CD14-positive monocyte (primary cell): ENCODE data around the gene FANCC. TPM values are rescaled to one million over a fixed set of nuclear protein-coding genes. Genes with fewer than 3 reads are reported as not detected.

Source experiments
- DNase-seq, 3 donors: peaks; one replicate each; pipeline ENCODE4 v3.0.0-alpha.2; 2011 to 2022
- H2AFZ ChIP-seq: 2 replicates; pipeline ENCODE4 v1.6.0; 2012; ENCODE audit warnings: mild to moderate bottlenecking, low read depth, low read length, inconsistent platforms; ENCODE audit not compliant: insufficient read depth, poor library complexity, severe bottlenecking
- H3K27ac ChIP-seq, 2 donors: 1 replicate in 1 of 2; 2 replicates in 1 of 2; pipeline ENCODE4 v1.5.1; 2012 to 2013; ENCODE audit warnings: low read length in 2 of 2, control low read depth in 1 of 2, inconsistent platforms in 1 of 2, low read depth in 1 of 2, mild to moderate bottlenecking in 1 of 2
- H3K27me3 ChIP-seq, 2 donors: one replicate each; pipeline versions ENCODE4 v1.6.0 to v1.6.1; 2011 to 2013; ENCODE audit warnings: low read length in 2 of 2; ENCODE audit not compliant: control insufficient read depth in 2 of 2, insufficient read depth in 2 of 2
- H3K36me3 ChIP-seq, 2 donors: replicated peaks in 1 of 2; 1 replicate in 1 of 2; 2 replicates in 1 of 2; pipeline versions ENCODE4 v1.5.1 to v1.6.1; 2012 to 2013; ENCODE audit warnings: low read length in 2 of 2, control low read depth in 1 of 2, inconsistent platforms in 1 of 2, mild to moderate bottlenecking in 1 of 2; ENCODE audit not compliant: insufficient read depth in 2 of 2, control insufficient read depth in 1 of 2
- H3K4me1 ChIP-seq, 2 donors: 1 replicate in 1 of 2; 2 replicates in 1 of 2; pipeline versions ENCODE4 v1.5.1 to v1.6.1; 2012 to 2013; ENCODE audit warnings: low read length in 2 of 2, control low read depth in 1 of 2, inconsistent platforms in 1 of 2, mild to moderate bottlenecking in 1 of 2, moderate library complexity in 1 of 2; ENCODE audit not compliant: insufficient read depth in 2 of 2, control insufficient read depth in 1 of 2
- H3K4me2 ChIP-seq: replicated peaks from 2 replicates; pipeline ENCODE3; 2012; ENCODE audit warnings: low read length, moderate library complexity, mild to moderate bottlenecking; ENCODE audit not compliant: poor library complexity, severe bottlenecking; ENCODE audit errors: extremely low read depth
- H3K4me3 ChIP-seq, 3 experiments: fragments of 200-600 bp in 1 of 3; sonication (generic) in 1 of 3; replicated peaks in 1 of 3; 1 replicate in 2 of 3; 2 replicates in 1 of 3; pipeline ENCODE4 v1.5.1; 2011 to 2013; ENCODE audit warnings: low read length in 3 of 3, mild to moderate bottlenecking in 3 of 3, control low read depth in 2 of 3, low read depth in 2 of 3, inconsistent platforms in 1 of 3, moderate library complexity in 1 of 3
- H3K79me2 ChIP-seq: 2 replicates; pipeline ENCODE4 v1.6.0; 2012; ENCODE audit warnings: mild to moderate bottlenecking, control low read depth, inconsistent platforms, low read length, moderate library complexity; ENCODE audit not compliant: insufficient read depth
- H3K9ac ChIP-seq: 2 replicates; pipeline ENCODE4 v1.6.0; 2017; ENCODE audit warnings: low read length, mild to moderate bottlenecking; ENCODE audit not compliant: insufficient read depth, poor library complexity, severe bottlenecking
- H3K9me3 ChIP-seq, 2 donors: replicated peaks in 1 of 2; 1 replicate in 1 of 2; 2 replicates in 1 of 2; pipeline versions ENCODE4 v1.5.1 to v1.6.1; 2012 to 2013; ENCODE audit warnings: low read length in 2 of 2, control low read depth in 1 of 2; ENCODE audit not compliant: control insufficient read depth in 1 of 2, insufficient read depth in 1 of 2
- H4K20me1 ChIP-seq: 2 replicates; pipeline ENCODE4 v1.6.0; 2012; ENCODE audit warnings: mild to moderate bottlenecking, low read length, control low read depth, moderate library complexity; ENCODE audit not compliant: insufficient read depth
- H3K27ac Mint-ChIP-seq, 7 donors: one replicate each; pipeline ENCODE4 v1.8.0; 2020; ENCODE audit warnings: mild to moderate bottlenecking in 7 of 7, mixed read lengths in 7 of 7, moderate library complexity in 6 of 7, inconsistent platforms in 2 of 7
- H3K27me3 Mint-ChIP-seq, 3 donors: one replicate each; pipeline ENCODE4 v1.8.0; 2021 to 2022; ENCODE audit warnings: low read depth in 3 of 3, mild to moderate bottlenecking in 3 of 3, mixed read lengths in 3 of 3, moderate library complexity in 3 of 3, inconsistent platforms in 1 of 3
- H3K36me3 Mint-ChIP-seq, 2 donors: one replicate each; pipeline ENCODE4 v1.8.0; 2020; ENCODE audit warnings: mixed read lengths in 2 of 2, inconsistent platforms in 1 of 2, mild to moderate bottlenecking in 1 of 2
- H3K4me1 Mint-ChIP-seq: one replicate; pipeline ENCODE4 v1.8.0; 2020; ENCODE audit warnings: mild to moderate bottlenecking, mixed read lengths
- H3K4me3 Mint-ChIP-seq, 2 donors: one replicate each; pipeline ENCODE4 v1.8.0; 2020; ENCODE audit warnings: mild to moderate bottlenecking in 2 of 2, mixed read lengths in 2 of 2, moderate library complexity in 1 of 2
- H3K9me3 Mint-ChIP-seq, 7 donors: one replicate each; pipeline ENCODE4 v1.8.0; 2020 to 2022; ENCODE audit warnings: mixed read lengths in 7 of 7, mild to moderate bottlenecking in 6 of 7, moderate library complexity in 6 of 7, inconsistent platforms in 2 of 7
- WGBS: methylation state at CpG from one replicate; pipeline ENCODE4 v1.1.5; 2013; ENCODE audit warnings: missing lambda C conversion rate; ENCODE audit not compliant: insufficient coverage; 5-methylcytosine and 5-hydroxymethylcytosine counted together
- intact Hi-C, 2 donors: fragments of 100-400 bp; cut with micrococcal nuclease; formaldehyde crosslinking; loops; one replicate each; pipeline versions ENCODE4 v1.15.0 to v1.15.1; 2023
- polyA plus RNA-seq, 3 donors: library from polyadenylated mRNA; depleted of rRNA in 1 of 3; unstranded in 2 of 3; stranded (reverse) in 1 of 3; fragments of 300-500 nt in 2 of 3; fragments of >200 nt in 1 of 3; fragmentation: Illumina TruSeq in 2 of 3; gene quantifications; 1 replicate in 2 of 3; 2 replicates in 1 of 3; pipeline ENCODE4 v1.2.3, GENCODE V29; 2012 to 2021
- small RNA-seq: library from RNA; depleted of rRNA; stranded (forward); fragments of <200 nt; gene quantifications from one replicate; pipeline ENCODE3, GENCODE V24; 2012; ENCODE audit warnings: low read depth; ENCODE audit not compliant: insufficient read length
- TF ChIP-seq, protein P1 (sequence below): fragments of 200-600 bp; IDR thresholded peaks from one replicate; pipeline ENCODE4 v1.8.0; 2022; ENCODE audit warnings: antibody characterized with exemption, mild to moderate bottlenecking

The FANCC gene
- polyA plus RNA-seq, 3 donors: 1.2 to 2.2 (median 1.5) TPM

DNA sequence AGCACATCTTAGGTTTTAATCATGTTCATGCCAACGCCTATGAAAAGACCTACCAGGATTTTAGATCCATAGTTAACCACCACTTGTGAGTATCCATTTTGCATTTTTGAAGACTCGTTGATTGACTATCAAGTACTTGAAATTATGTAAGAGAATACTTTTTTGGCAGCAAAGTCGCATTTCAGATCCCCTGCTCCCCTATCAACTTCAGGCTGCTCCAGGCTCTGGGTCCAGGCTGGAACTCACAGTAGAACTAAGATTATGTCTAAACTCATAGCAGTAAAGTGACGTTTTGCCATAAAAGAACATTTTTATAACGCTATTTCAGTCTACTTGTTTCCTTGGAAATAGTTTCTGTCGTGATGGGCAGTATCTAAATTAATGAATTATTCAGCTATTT is 267.7 kb downstream of the FANCC start:
- peaks cover 18% of the 10 kb centered on the region for H3K4me1 Mint-ChIP-seq
- Histone ChIP-seq H2AFZ (no peak overlapping the region), H4K20me1 (no peaks in the 10 kb centered on the region), H3K27me3 (peaks cover 16 to 36% of the 10 kb centered on the region in 2 donors), H3K9ac (no peak overlapping the region), H3K9me3 (peaks cover 0 to 4% of the 10 kb centered on the region in 2 donors), H3K4me2 (no peak overlapping the region), H3K27ac (no peak overlapping the region), H3K4me1 (peaks cover 14 to 18% of the 10 kb centered on the region in 2 donors), H3K36me3 (no peaks in the 10 kb centered on the region), H3K4me3 (no peak overlapping the region), H3K79me2 (no peaks in the 10 kb centered on the region)
- no CpG with 5 or more reads among the region's 6 CpGs for WGBS
- intact Hi-C loops: no loop called here
- TF ChIP-seq, protein P1, sequence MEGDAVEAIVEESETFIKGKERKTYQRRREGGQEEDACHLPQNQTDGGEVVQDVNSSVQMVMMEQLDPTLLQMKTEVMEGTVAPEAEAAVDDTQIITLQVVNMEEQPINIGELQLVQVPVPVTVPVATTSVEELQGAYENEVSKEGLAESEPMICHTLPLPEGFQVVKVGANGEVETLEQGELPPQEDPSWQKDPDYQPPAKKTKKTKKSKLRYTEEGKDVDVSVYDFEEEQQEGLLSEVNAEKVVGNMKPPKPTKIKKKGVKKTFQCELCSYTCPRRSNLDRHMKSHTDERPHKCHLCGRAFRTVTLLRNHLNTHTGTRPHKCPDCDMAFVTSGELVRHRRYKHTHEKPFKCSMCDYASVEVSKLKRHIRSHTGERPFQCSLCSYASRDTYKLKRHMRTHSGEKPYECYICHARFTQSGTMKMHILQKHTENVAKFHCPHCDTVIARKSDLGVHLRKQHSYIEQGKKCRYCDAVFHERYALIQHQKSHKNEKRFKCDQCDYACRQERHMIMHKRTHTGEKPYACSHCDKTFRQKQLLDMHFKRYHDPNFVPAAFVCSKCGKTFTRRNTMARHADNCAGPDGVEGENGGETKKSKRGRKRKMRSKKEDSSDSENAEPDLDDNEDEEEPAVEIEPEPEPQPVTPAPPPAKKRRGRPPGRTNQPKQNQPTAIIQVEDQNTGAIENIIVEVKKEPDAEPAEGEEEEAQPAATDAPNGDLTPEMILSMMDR: no peak
- peak overlapping the region in 1 of 2 donors; percentile 67 for H3K4me3 Mint-ChIP-seq
- H3K36me3 Mint-ChIP-seq: peaks cover 5 to 10% of the 10 kb centered on the region in 2 donors
- no peak for DNase-seq
- H3K27me3 Mint-ChIP-seq: peaks cover 22 to 37% (median 27%) of the 10 kb centered on the region in 3 donors
- peaks cover 0 to 5% (median 2%) of the 10 kb centered on the region in 7 donors for H3K9me3 Mint-ChIP-seq
- no peak overlapping the region for H3K27ac Mint-ChIP-seq

Small RNA genes lying within 50 kb of the gene (small RNA-seq; reads per million reads assigned to genes)
- gene MIR23B: 66.4 reads per million, percentile 95 among the genes with 10 or more reads in this experiment
- 196 reads per million, percentile 97 among the genes with 10 or more reads in this experiment for gene MIR27B
- not detected for gene MIR3074
- not detected for gene MIR6081
- 3.5 reads per million, percentile 33 among the genes with 10 or more reads in this experiment for gene RNA5SP288

Other genes with a start within 250 kb of the FANCC start
- gene PTCH1, start 199.3 kb upstream of the FANCC start, polyA plus RNA-seq: not detected